Sigmoid colon (tissue), 7 donors: Measurements from ENCODE around the gene LCAT. TPM values are rescaled to one million over a fixed set of nuclear protein-coding genes. Genes with fewer than 3 reads are reported as not detected.
A peak's percentile ranks its signal among the peaks of the same experiment; 100 is the strongest.

Source experiments
- DNase-seq: peaks from one replicate; pipeline ENCODE4 v3.0.0-alpha.2; 2019
- H3K27ac ChIP-seq, 4 donors: fragments of 200-600 bp; sonication (generic); one replicate each; pipeline ENCODE4 v1.5.1; 2016 to 2019; ENCODE audit warnings: mild to moderate bottlenecking in 1 of 4
- H3K27me3 ChIP-seq, 3 donors: fragments of 200-600 bp; sonication (generic); one replicate each; pipeline ENCODE4 v1.5.1; 2019; ENCODE audit warnings: mild to moderate bottlenecking in 1 of 3
- H3K36me3 ChIP-seq, 4 donors: fragments of 200-600 bp; sonication (generic); one replicate each; pipeline ENCODE4 v1.5.1; 2016 to 2019
- H3K4me1 ChIP-seq, 4 donors: fragments of 200-600 bp; sonication (generic); one replicate each; pipeline ENCODE4 v1.5.1; 2017 to 2019
- H3K4me3 ChIP-seq, 4 donors: fragments of 200-600 bp; sonication (generic); one replicate each; pipeline ENCODE4 v1.5.1; 2017 to 2019; ENCODE audit warnings: mild to moderate bottlenecking in 2 of 4, moderate library complexity in 1 of 4
- H3K9me3 ChIP-seq, 4 donors: fragments of 200-600 bp in 3 of 4; sonication (generic) in 3 of 4; one replicate each; pipeline versions ENCODE4 v1.5.1 to v1.6.1; 2013 to 2019
- EP300 ChIP-seq, 4 donors: sonication (generic); formaldehyde crosslinking; IDR thresholded peaks; one replicate each; pipeline ENCODE4 v1.6.1; 2017; ENCODE audit warnings: antibody characterized with exemption in 4 of 4
- POLR2A ChIP-seq, 2 donors: fragments of 450-650 bp; IDR thresholded peaks; one replicate each; pipeline ENCODE4 v1.6.1; 2016; ENCODE audit warnings: antibody characterized with exemption in 2 of 2, mild to moderate bottlenecking in 2 of 2, moderate library complexity in 2 of 2
- POLR2AphosphoS5 ChIP-seq, 4 donors: sonication (generic); formaldehyde crosslinking; IDR thresholded peaks; one replicate each; pipeline ENCODE4 v1.6.1; 2017; ENCODE audit warnings: antibody characterized with exemption in 4 of 4
- WGBS, 2 donors: extraction: QIAGEN DNeasy Blood & Tissue Kit; methylation state at CpG; one replicate each; pipeline ENCODE4 v1.1.7; 2013; 5-methylcytosine and 5-hydroxymethylcytosine counted together
- intact Hi-C: fragments of 100-400 bp; cut with DNase I; formaldehyde crosslinking; loops from one replicate; pipeline ENCODE4 v1.15.1; 2023
- polyA plus RNA-seq, 3 donors: library from polyadenylated mRNA; stranded (reverse); fragments of 200-250 nt; gene quantifications; one replicate each; pipeline ENCODE4 v1.2.3, GENCODE V29; 2013
- total RNA-seq, 4 donors: library from RNA; depleted of rRNA; stranded (reverse); fragments of >200 nt; gene quantifications; one replicate each; pipeline ENCODE4 v1.1.0, GENCODE V29; 2016
- TF ChIP-seq, protein P1 (sequence below), 4 experiments: fragments of 450-650 bp in 3 of 4; fragments of 200-600 bp in 1 of 4; IDR thresholded peaks; one replicate each; pipeline ENCODE4 v1.5.1; 2016 to 2019; ENCODE audit warnings: antibody characterized with exemption in 4 of 4, mild to moderate bottlenecking in 3 of 4, moderate library complexity in 2 of 4
- donor health status: healthy with polysubstance abuse.
- donor health status: Bipolar disorder and iron deficiency.
- donor health status: healthy.

The LCAT gene
- total and polyA plus RNA-seq, 7 donors, result 0.60 to 31.0 (median 10.4) TPM

DNA sequence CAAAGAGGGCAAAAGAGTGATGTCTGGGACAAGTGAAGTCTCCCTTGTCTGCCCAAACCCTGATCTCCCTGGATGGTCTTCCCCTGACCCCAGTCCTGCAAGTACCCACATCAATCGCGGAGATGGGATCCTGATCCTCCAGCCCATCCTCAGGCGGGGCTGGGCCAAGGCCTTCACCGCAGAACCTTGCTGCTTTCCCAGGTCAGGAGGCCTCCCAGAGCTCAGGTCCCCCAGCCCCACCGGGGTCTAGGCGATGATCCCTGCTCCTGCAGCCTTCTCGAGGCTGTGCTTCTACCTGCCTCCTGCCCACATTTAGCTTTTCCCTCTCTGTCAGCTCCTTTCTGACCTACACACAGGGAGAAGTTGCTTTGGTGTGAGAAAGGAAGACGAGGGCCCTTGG, 18.2 kb upstream of the LCAT start:
- no peaks in the 10 kb centered on the region for H3K27me3 ChIP-seq
- no peaks in the 10 kb centered on the region for H3K9me3 ChIP-seq
- WGBS, 2 donors, result 71 to 94% methylated on average over 8 of the region's 8 CpGs
- peaks cover 27 to 63% (median 44%) of the 10 kb centered on the region in 4 donors for H3K36me3 ChIP-seq
- H3K4me1 ChIP-seq, result peaks cover 0 to 80% (median 69%) of the 10 kb centered on the region in 4 donors
- intact Hi-C loops, result no loop called here
- no peak overlapping the region for H3K4me3 ChIP-seq
- TF ChIP-seq, protein P1, sequence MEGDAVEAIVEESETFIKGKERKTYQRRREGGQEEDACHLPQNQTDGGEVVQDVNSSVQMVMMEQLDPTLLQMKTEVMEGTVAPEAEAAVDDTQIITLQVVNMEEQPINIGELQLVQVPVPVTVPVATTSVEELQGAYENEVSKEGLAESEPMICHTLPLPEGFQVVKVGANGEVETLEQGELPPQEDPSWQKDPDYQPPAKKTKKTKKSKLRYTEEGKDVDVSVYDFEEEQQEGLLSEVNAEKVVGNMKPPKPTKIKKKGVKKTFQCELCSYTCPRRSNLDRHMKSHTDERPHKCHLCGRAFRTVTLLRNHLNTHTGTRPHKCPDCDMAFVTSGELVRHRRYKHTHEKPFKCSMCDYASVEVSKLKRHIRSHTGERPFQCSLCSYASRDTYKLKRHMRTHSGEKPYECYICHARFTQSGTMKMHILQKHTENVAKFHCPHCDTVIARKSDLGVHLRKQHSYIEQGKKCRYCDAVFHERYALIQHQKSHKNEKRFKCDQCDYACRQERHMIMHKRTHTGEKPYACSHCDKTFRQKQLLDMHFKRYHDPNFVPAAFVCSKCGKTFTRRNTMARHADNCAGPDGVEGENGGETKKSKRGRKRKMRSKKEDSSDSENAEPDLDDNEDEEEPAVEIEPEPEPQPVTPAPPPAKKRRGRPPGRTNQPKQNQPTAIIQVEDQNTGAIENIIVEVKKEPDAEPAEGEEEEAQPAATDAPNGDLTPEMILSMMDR (IDR thresholded peaks at IDR 0.05), result no peak
- TF ChIP-seq POLR2AphosphoS5 (IDR thresholded peaks at IDR 0.05) (no peak), EP300 (IDR thresholded peaks at IDR 0.05) (no peak), POLR2A (IDR thresholded peaks at IDR 0.05) (no peak)
- DNase-seq, result no peak
- H3K27ac ChIP-seq, result peak overlapping the region in 2 of 4 donors; percentile 24 to 63

GRCh38 chr16:67961551-67961957, 17.6 kb upstream of the LCAT start:
- TF ChIP-seq EP300 (IDR thresholded peaks at IDR 0.05) (no peak), POLR2A (IDR thresholded peaks at IDR 0.05) (no peak), POLR2AphosphoS5 (IDR thresholded peaks at IDR 0.05) (no peak)
- TF ChIP-seq, protein P1 (IDR thresholded peaks at IDR 0.05), result no peak
- no peak overlapping the region for H3K4me3 ChIP-seq
- H3K4me1 ChIP-seq, result peaks cover 0 to 75% (median 63%) of the 10 kb centered on the region in 4 donors
- WGBS, 2 donors, result 18 to 71% methylated on average over 13 of the region's 13 CpGs
- H3K27ac ChIP-seq, result peak overlapping the region; percentile 4 to 63 (median 39)
- no peak for DNase-seq
- H3K27me3 ChIP-seq, result no peaks in the 10 kb centered on the region
- intact Hi-C loops, result no loop called here
- H3K9me3 ChIP-seq, result no peaks in the 10 kb centered on the region
- H3K36me3 ChIP-seq, result peaks cover 27 to 68% (median 46%) of the 10 kb centered on the region in 4 donors

GRCh38 chr16:67959536-67960329, 15.8 kb upstream of the LCAT start:
- peak overlapping the region; percentile 54 to 66 (median 62) for H3K27ac ChIP-seq
- no peaks in the 10 kb centered on the region for H3K9me3 ChIP-seq
- TF ChIP-seq POLR2AphosphoS5 (IDR thresholded peaks at IDR 0.05) (peak in 2 of 4 donors; percentile 42 to 47), POLR2A (IDR thresholded peaks at IDR 0.05) (no peak)
- TF ChIP-seq, protein P1 (IDR thresholded peaks at IDR 0.05), result no peak
- 50 to 78% methylated on average over 11 of the region's 11 CpGs for WGBS, 2 donors
- no peaks in the 10 kb centered on the region for H3K27me3 ChIP-seq
- DNase-seq, result peak; percentile 86
- H3K4me1 ChIP-seq, result peaks cover 0 to 56% (median 45%) of the 10 kb centered on the region in 4 donors
- H3K36me3 ChIP-seq, result peaks cover 30 to 86% (median 49%) of the 10 kb centered on the region in 4 donors
- H3K4me3 ChIP-seq, result no peak overlapping the region
- intact Hi-C loops, result no loop called here

DNA sequence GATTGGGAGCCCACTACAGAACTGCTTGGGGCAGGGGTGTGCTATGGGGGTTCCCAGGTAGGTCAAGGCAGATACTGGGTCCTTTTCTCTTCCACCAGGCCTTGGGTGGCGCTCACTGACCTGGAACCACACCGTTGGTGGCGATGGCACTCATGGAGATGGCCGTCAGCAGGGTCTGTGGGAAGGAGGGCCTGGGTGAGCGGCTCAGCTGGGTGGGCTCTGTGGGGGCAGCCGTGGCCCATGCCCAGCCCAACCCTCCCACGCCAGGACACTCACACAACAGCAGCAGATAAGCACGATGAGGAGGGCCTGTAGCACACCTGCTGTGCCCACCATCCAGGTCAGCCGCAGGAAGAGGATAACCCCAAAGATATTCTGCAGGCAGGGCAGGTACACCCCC, 13.7 kb upstream of the LCAT start:
- 95% methylated on average over 9 of the region's 9 CpGs for WGBS, 2 donors
- Histone ChIP-seq H3K9me3 (no peaks in the 10 kb centered on the region), H3K27me3 (no peaks in the 10 kb centered on the region), H3K27ac (peak overlapping the region in 2 of 4 donors; percentile 4 to 60), H3K36me3 (peaks cover 33 to 99% (median 47%) of the 10 kb centered on the region in 4 donors), H3K4me3 (no peak overlapping the region), H3K4me1 (peaks cover 0 to 35% (median 26%) of the 10 kb centered on the region in 4 donors)
- intact Hi-C loops, result no loop called here
- DNase-seq, result no peak
- TF ChIP-seq POLR2A (IDR thresholded peaks at IDR 0.05), result no peak
- no peak for TF ChIP-seq POLR2AphosphoS5 (IDR thresholded peaks at IDR 0.05)
- TF ChIP-seq, protein P1 (IDR thresholded peaks at IDR 0.05), result no peak
- no peak for TF ChIP-seq EP300 (IDR thresholded peaks at IDR 0.05)
